ENCODE data around the gene KRTAP19-3.

GRCh38 chr21:30502041-30502440 lies 10.2 kb upstream of the KRTAP19-3 start, which contains the start of gene KRTAP19-5:
- TF ChIP-seq CTCF (IDR thresholded peaks at IDR 0.05) (no peak), POLR2A (IDR thresholded peaks at IDR 0.05) (no peak)

All from testis (tissue), 2 donors.